ENCODE results near the gene TIGIT.

DNA sequence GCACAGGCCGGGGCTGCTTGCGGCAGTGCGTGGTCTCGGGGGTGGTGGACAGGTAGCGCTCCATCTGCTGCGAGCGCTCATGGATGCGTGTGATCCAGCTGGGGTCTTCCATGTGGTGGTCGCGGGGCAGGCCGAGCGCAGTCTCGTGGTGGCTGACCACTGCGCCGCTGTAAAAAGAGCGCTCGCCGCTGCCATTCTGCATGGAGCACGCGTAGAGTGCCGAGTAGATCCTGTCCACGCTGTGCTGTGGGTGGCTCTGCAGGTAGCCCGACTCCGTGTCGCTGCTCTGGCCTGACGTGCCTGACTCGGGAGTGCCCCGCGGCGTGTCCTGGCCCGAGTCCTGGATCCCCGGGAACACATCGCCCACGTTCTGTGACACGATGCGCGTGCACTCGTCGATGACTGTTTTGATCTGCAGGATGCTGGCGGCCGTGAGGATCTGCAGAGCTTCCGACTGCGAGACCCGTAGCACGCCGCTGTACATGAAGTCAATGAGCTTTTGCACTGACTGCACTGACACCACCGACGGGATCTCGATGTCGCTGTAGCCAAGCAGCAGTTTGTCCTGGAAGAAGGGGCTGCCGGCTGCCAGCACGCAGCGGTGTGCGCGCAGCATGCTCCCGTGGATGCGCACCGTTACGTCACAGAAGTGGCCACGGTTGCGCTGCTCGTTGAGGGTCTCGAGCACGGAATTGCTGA, 57.4 kb downstream of the TIGIT start:
- TF ChIP-seq RXRA (CRISPR knock-in tag; IDR thresholded peaks at IDR 0.05) (no peak), NR3C1 (CRISPR knock-in tag; IDR thresholded peaks at IDR 0.05) (no peak), ZNF501 (CRISPR knock-in tag; IDR thresholded peaks at IDR 0.05) (no peak), HOXA3 (CRISPR knock-in tag; IDR thresholded peaks at IDR 0.05) (no peak), POLR2A (IDR thresholded peaks at IDR 0.05; ENCODE audit: insufficient read depth in 1 of 2, low read depth in 2 of 2, low read length in 2 of 2) (no peak), ATF7 (IDR thresholded peaks at IDR 0.05) (no peak), ATF7 (CRISPR knock-in tag; IDR thresholded peaks at IDR 0.05) (no peak), ZNF441 (CRISPR knock-in tag; IDR thresholded peaks at IDR 0.05; ENCODE audit: borderline replicate concordance) (no peak), FOXK2 (IDR thresholded peaks at IDR 0.05) (no peak), JUND (CRISPR knock-in tag; IDR thresholded peaks at IDR 0.05) (no peak), KDM5B (CRISPR knock-in tag; IDR thresholded peaks at IDR 0.05; ENCODE audit: borderline replicate concordance) (no peak)
- TF ChIP-seq, protein P1, sequence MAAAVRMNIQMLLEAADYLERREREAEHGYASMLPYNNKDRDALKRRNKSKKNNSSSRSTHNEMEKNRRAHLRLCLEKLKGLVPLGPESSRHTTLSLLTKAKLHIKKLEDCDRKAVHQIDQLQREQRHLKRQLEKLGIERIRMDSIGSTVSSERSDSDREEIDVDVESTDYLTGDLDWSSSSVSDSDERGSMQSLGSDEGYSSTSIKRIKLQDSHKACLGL (CRISPR knock-in tag; IDR thresholded peaks at IDR 0.05): no peak
- TF ChIP-seq, protein P2, sequence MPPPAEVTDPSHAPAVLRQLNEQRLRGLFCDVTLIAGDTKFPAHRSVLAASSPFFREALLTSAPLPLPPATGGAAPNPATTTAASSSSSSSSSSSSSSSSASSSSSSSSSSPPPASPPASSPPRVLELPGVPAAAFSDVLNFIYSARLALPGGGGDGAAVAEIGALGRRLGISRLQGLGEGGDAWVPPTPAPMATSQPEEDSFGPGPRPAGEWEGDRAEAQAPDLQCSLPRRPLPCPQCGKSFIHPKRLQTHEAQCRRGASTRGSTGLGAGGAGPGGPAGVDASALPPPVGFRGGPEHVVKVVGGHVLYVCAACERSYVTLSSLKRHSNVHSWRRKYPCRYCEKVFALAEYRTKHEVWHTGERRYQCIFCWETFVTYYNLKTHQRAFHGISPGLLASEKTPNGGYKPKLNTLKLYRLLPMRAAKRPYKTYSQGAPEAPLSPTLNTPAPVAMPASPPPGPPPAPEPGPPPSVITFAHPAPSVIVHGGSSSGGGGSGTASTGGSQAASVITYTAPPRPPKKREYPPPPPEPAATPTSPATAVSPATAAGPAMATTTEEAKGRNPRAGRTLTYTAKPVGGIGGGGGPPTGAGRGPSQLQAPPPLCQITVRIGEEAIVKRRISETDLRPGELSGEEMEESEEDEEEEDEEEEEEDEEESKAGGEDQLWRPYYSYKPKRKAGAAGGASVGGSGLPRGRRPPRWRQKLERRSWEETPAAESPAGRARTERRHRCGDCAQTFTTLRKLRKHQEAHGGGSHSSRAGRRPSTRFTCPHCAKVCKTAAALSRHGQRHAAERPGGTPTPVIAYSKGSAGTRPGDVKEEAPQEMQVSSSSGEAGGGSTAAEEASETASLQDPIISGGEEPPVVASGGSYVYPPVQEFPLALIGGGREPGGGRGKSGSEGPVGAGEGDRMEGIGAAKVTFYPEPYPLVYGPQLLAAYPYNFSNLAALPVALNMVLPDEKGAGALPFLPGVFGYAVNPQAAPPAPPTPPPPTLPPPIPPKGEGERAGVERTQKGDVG (CRISPR knock-in tag; IDR thresholded peaks at IDR 0.05; ENCODE audit: borderline replicate concordance): no peak
- TF ChIP-seq, protein P3, sequence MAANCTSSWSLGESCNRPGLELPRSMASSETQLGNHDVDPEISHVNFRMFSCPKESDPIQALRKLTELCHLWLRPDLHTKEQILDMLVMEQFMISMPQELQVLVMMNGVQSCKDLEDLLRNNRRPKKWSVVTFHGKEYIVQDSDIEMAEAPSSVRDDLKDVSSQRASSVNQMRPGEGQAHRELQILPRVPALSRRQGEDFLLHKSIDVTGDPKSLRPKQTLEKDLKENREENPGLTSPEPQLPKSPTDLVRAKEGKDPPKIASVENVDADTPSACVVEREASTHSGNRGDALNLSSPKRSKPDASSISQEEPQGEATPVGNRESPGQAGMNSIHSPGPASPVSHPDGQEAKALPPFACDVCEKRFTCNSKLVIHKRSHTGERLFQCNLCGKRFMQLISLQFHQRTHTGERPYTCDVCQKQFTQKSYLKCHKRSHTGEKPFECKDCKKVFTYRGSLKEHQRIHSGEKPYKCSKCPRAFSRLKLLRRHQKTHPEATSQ (CRISPR knock-in tag; IDR thresholded peaks at IDR 0.05; ENCODE audit: borderline replicate concordance): no peak
- TF ChIP-seq, protein P4, sequence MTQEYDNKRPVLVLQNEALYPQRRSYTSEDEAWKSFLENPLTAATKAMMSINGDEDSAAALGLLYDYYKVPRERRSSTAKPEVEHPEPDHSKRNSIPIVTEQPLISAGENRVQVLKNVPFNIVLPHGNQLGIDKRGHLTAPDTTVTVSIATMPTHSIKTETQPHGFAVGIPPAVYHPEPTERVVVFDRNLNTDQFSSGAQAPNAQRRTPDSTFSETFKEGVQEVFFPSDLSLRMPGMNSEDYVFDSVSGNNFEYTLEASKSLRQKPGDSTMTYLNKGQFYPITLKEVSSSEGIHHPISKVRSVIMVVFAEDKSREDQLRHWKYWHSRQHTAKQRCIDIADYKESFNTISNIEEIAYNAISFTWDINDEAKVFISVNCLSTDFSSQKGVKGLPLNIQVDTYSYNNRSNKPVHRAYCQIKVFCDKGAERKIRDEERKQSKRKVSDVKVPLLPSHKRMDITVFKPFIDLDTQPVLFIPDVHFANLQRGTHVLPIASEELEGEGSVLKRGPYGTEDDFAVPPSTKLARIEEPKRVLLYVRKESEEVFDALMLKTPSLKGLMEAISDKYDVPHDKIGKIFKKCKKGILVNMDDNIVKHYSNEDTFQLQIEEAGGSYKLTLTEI (CRISPR knock-in tag; conservative IDR thresholded peaks at IDR 0.05): no peak

All from HepG2 (cell line).